HG03175 (cell line): ENCODE results near the gene GPATCH2.
"Not testable (repeated sequence)": the region's sequence is repeated elsewhere in the genome, so short reads cannot be mapped to it uniquely, and the experiment has no call there.

Source experiments
- ATAC-seq: cut with Tn5 transposase; IDR thresholded peaks from one replicate; pipeline ENCODE4 v1.9.1; 2021; ENCODE audit warnings: mild to moderate bottlenecking, moderate library complexity; ENCODE audit not compliant: unreplicated experiment

Gene GPATCH2

DNA sequence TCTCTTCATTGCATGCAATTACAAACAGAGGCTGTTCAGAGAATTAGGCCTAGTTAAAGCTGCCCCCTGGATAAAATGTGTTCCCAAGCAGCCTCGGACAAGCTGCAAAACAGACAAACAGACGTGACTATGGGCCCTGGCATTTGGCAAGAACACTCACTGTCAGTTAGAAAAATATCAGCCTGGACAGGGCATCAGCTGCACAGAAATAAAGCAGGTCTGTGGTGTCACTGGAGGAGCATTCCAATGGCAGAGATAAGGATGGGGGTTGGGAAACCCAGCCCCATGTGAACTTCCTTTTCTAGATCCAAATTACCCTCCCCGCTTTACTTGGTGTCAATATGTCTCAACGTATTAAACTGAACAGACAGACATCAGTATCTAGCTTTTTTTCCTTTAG lies 177.1 kb downstream of the GPATCH2 start:
- no peak for ATAC-seq

DNA sequence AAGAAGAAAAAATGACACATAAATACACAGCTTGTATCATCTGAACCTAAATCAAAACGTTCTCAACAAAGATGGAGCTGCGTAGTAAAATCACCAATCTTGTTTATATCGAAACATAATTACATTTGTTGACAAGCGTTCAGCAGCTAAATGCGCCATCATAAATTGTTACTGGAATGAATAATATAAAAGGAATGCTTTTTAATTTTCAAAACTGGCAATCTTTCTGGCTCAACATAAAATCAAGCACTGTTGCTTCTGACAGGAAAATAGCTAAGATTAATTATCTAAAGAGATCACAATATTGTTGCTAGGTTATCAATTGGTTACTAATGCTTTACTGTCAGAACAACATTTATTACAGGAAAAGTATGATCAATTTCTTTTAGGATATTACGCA lies 181.5 kb downstream of the GPATCH2 start:
- no peak for ATAC-seq

DNA sequence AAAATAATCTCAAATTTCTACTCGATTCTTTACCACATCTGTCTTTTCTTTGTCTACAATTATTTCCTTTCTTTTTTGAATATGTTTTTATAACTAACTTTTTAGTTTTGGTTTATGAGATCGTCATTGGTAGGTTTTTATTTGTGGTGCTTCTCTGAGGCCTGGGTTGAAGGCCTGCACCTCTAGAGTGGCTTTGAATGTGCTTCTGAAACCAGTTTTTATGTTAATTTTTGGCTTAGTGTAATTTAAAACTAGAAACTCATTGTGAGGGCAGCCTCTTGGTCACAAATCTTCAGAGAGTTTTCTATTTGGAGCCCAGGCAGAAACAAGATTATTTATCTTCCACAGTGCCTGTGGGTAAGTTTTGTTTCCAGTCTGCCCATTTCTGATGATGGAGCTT lies 187.0 kb downstream of the GPATCH2 start:
- ATAC-seq, result no peak

DNA sequence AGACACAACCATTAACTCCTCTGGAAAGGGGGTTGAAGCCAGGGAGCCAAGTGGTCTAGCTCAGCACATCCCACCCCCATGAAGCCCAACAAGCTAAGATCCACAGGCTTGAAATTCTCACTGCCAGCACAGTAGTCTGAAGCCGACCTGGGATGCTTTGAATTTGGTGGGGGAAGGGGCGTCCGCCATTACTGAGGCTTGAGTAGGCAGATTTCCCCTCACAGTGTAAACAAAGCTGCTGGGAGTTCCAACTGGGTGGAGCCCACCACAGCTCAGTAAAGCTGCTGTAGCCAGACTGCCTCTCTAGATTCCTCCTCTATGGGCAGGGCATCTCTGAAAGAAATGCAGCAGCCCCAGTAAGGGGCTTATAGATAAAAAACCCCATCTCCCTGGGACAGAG lies 193.5 kb downstream of the GPATCH2 start:
- no peak for ATAC-seq

DNA sequence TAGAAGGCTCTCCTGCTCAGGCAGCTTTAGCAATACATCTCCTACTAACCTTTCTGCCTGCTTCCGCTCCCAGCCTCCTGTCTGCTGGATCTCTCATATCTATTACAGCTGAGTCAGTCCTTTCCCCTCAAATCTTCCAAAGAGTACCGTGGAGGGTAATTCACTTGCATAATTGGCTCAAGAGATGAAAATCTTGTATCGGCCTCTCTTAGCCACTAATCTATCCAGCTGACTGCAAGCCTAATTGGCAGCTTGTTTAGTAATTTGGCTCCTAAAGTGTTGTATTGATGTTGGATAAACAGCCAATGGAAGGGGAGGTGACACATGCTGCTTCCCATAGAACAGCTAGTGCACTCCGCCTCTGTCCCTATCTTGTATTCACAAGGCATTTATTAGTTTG lies 195.7 kb downstream of the GPATCH2 start:
- ATAC-seq, result no peak

DNA sequence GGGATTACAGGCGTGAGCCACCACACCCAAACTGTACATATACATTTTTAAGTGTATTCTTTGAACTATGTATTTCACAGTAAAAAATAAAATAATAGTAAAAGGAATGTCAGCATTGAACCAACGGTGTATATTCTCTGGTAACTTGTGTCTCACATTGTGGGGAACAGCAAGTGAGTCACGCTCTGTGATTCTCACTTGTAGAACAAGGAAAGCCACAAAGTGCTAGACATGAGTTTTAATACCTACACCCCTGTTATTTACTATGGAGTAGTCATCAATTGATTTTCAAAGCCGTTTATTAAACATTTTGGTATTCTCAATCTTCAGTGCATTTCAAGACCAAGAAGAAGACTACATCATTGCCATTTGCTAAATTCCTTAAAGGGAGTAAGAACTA lies 197.2 kb downstream of the GPATCH2 start:
- no peak for ATAC-seq

DNA sequence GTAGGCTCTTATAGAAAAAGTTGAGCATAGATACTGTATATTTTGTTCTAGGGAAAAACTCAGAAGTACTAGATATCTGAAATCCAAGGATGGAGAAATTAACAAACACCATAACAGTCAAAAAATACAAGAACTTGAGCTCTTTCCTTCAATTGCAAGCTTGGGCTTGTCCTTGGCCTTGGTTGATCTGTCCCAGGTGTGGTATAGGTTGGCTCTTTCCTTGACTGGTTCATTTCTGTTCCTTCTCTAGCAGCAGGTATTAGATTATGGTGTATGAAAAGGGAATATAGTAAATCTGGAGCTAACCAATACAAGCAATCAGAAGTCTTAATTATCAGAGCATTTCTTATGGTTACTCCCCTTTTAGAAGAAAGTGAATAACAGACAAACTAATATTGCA lies 198.6 kb downstream of the GPATCH2 start:
- no peak for ATAC-seq

DNA sequence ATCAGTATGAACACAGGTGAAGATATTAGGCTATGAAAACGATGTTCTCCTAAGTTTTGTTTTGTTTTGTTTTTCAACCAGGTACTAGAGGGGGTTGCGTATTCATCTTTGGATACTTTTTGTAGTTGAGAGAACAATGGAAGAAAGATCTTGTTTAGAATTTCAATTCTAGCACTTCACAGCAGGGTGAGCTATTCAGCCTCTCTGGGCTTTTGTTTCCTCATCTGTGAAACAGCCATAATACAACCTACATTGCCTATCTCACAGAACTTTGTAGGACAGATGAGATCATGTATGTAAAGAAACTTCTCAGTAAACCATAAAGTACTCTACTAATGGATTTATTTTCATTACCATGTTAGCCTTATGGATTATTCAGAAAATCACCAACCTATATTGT lies 199.5 kb downstream of the GPATCH2 start:
- ATAC-seq, result no peak

DNA sequence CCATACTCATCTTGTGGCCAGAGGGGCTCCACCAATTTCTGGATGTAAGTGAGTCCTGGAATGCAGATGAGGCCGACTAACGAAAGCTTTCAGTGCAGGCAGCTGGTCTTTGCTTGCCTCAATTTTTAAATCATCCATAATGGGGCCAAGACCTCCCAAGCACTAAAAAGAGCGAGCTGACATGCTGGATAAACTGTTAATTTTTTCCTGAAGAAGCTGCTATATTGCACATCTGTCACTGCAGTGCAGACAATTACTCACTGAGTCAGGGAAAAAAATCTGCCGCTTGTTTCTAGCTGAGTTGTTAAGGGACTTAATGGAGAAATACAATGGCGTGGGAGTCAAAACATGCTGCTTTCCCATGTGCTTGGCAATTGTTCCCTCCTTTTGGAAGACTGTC lies 205.5 kb downstream of the GPATCH2 start:
- no peak for ATAC-seq

DNA sequence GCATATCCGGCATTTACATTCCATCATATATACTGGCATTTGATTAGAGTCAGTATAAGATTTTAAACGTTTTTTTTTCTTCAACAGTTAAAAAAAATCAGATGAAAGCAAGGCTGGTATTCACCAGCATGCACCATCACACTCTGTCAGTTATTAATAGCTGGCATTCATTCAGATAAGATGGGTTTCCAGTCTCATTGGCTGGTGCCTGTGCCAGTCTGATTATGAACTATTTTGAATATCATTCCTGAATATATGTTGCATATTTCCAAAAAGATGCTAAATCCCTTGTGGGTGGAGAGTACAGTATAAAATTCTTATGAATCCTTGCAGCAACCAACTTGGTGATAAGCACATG lies 211.7 kb downstream of the GPATCH2 start:
- ATAC-seq, result no peak

DNA sequence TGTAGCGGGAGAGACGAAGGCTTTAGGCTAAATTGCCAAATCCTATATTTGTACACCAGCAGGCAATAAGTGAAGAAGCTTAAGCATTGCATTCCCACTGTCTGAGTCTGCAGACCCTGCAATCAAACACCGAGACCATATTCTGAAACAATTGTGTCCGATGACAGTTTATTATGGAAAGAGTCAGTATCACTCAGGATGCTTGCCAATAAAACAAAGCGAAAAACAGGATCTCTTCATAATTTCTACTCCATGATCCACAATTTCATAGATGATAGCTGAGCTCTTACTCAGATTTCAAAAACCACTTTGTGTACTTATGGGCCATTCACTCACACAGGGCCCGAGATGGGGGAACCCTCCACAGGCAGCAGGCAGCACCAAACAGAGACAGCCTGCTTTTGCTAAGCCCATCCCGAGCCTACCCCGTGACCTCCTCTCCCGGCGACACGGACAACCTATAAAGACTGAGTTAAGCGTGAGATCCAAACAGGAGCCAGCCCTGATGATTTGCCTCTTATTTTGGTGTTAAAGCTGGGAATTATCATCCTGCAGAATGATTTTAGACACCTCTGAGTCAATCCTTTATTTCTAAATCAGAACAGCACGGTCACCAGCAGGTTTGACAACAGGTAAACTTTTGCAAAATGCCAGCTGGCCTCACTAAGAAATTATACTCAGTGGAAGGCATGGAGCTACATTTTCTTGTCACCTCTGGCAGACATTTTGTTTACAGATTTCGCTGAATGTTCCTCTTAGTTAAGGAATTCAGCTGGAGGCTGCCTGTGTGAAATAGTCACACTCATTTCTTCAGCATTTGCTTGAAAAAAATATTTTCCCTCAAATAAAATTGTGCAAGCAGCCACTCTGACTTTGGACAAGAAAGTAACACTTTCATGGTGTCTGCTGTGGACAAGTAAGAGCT lies 212.4 kb downstream of the GPATCH2 start:
- ATAC-seq, result no peak

DNA sequence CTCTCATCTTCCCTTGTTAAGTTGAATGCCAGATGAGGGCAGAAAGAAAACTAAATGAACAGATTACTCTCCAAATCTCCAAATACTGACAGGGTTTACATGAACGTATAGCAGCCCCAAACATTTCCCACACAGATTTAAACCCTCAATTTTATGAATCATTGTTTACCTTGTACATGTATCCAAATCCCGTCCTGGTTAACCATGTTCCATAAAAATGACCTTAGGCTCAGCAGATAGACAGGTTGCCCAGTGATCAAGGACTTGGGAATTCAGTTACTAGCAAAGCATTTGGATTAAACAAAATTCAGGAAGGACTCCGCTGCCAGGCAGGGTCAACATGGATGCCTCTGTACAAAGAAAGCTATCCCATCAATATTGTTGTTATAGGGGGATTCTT lies 213.5 kb downstream of the GPATCH2 start:
- ATAC-seq, result no peak

DNA sequence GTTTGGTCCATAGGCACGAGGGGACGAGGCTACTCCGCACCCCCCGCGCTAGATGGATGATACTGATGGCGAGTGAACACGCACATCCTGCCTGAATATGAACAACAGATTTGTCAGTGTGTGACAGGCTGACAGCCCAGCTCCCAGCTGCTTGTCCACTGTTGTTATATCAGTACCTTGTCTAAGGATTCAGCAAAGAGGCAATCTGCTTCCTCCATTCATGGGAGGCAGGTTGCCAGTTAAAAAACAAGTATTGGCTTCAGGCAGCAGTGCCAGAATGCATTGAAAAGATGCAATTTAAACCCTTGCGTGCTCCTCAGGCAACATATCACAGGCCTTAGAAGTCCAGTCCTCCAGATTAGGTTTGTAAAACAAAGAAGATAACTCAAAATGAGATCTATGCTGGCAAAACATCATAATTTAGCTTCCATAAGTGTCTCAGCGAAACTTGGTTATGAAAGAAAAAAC lies 223.3 kb downstream of the GPATCH2 start:
- ATAC-seq, result no peak

DNA sequence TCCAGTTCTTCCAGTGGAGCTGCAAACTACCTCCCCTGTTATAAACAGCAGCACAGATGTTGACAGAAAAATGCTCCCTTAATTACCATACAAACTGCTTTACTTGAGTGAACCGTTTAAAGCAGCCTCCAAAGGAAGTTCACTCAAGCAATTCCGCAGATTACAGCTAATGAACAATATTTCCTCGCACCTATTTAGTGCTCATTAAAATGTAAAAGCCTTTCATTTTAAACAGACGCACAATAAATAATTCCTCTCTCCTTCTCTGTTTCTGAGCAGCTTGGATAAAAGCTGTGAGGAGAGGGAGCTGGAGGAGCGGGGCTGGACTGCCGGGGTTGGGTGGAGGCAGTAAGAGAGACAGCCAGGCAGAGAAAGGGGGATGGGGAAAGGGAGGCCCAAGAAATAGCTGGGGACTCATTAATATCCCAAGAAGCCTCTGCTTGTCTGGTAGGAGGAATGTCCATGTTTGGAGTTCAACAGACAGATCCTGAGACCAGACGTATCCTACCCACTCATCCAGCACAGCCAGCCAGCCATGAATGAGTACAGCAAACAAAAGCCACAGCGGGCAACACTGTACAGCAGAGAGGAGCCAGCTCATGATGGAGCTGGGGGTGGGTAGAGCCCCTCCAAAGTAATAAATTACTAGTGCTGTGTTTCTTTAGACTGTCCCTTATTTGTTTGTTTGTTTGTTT lies 227.7 kb downstream of the GPATCH2 start:
- no peak for ATAC-seq

DNA sequence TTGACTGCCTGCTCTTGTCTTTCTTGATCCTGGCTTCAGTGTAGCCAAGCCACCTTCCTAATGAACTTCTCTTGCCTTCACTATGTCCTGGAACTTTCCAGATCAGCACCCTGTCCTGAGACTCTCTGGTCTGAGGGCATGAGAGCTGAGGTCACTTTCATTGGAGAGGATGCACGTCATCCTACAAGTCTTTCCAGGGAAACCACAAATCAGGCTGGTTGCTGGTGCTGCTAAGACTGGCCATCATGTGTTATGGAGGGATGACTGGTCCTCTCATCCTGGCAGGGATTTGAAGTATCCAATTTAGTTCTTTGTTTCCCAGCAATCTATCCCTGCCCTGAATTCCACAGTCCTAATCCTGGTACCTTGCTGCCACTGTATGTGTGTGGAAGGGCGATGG lies 228.6 kb downstream of the GPATCH2 start:
- no peak for ATAC-seq

DNA sequence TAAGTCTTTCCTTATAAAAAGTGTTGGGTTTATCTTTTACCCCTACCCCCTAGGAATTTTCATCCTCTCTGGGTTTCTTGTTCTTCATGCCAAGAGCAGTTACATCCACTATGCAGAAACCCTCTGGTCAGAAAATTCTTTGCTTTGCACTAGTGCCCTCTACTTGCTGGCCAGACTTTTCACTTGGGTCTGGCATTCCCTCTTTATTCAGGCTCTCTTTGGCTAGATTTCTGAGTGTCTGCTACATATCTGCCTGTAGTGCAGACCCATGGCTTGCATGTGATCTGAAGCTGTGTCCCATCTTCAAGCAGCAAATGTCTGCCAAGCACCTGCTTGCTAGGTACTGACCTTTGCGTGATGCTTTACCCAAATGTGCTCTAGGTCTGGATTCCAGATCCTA lies 237.0 kb downstream of the GPATCH2 start:
- no peak for ATAC-seq

DNA sequence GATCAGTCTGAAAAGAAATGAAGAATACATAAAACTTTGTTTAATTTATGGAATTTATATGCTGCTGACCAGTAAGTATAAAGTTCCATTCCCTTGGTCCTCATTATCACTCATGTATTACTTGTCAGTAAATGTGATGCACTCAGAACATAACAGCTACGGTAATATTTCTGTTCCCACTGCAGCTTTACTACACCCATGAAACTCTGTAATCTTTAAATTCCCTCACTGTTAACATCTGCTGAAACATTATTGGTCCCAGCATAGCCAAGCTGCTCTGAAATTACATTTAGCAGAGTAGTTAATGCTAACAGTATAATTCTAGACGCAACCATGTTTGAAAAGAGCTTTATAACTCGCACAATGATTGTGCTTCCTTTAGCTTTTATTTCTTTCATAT lies 238.4 kb downstream of the GPATCH2 start:
- ATAC-seq, result no peak

DNA sequence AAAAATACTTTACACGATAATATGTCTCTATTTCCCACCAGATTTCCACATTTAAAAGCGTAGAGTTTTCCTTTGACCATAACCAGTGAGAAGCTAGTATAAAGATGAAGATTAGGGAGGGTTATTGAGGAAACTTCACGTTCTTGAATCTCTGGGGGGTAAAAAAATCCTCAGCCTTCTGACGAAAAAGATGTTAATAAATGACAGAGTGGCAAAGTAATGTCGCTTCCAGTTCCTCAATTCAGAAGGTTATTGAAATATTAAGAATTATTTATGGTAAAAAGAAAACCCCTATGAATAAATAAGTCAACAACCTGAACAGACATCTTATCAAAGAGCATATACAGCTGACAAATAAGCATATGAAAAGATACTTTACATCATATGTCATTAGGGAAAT lies 241.0 kb downstream of the GPATCH2 start:
- peak; percentile 69 for ATAC-seq

DNA sequence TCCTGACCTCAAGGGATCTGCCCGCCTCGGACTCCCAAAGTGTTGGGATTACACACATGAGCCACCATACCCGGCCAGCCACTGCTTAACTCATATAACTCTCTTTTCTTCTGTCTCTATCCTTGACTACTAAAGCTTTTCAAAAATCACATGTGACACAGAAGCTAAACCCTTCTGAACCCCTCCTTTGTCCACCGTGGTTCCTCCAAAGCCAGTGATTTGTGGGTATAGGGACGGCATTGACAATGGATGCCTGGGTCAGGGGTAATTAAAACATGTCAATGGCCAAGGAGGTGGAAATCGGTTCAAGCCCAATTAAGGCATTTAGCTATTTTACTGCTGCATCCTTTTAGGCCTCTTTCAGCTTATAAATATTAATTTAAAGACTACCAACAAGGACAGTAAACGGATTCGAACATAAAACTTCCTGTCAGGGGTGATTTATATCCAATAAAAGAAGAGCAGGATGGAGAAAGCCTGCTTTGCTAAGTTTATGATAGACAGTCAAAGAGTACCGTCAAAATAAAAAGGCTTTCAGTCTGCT lies 242.3 kb downstream of the GPATCH2 start:
- ATAC-seq, result no peak

DNA sequence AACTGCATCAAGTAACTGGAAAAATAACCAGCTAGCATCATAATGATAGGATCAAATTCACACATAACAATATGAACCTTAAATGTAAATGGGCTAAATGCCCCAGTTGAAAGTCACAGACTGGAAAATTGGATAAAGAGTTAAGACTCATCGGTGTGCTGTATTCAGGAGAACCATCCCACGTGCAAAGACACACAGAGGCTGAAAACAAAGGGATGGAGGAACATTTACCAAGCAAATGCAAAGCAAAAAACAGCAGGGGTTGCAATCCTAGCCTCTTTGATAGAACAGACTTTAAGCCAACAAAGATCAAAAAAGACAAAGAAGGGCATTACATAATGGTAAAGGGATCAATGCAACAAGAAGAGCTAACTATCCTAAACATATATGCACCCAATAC lies 249.1 kb downstream of the GPATCH2 start:
- ATAC-seq, result not testable (repeated sequence)

DNA sequence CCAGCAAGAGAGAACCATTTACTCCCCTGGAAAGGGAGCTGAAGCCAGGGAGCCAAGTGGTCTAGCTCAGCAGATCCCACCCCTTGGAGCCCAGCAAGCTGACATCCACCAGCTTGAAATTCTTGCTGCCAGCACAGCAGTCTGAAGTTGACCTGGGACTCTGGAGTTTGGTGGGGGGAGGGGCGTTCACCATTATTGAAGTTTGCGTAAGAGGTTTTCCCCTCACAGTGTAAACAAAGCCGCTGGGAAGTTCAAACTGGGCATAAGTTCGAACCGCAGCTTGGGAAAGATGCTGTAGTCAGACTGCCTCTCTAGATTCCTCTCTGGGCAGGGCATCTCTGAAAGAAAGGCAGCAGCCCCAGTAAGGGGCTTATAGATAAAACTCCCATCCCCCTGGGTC lies 251.1 kb downstream of the GPATCH2 start:
- not testable (repeated sequence) for ATAC-seq

DNA sequence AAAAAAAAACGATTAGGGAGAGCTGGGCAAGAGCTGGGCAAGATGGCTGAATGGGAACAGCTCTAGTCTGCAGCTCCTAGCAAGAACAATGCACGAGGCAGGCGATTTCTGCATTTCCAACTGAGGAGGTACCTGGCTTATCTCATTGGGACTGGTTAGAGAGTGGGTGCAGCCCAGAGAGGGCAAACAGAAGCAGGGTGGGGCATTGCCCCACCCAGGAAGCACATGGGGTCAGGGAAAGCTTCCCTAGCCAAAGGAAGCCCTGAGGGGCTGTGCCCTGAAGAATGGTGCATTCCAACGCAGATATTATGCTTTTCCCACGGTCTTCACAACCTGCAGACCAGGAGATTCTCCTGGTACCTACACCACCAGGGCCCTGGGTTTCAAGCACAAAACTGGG lies 251.6 kb downstream of the GPATCH2 start:
- no peak for ATAC-seq
